HepG2 (cell line): ENCODE measurements around the gene STAT5A. TPM values are rescaled to one million over a fixed set of nuclear protein-coding genes. Genes with fewer than 3 reads are reported as not detected.

Experiments
- ATF7 ChIP-seq, 2 experiments: fragments of 450-650 bp in 1 of 2; sonication (generic) in 1 of 2; formaldehyde crosslinking in 1 of 2; IDR thresholded peaks; 2 replicates each; pipeline versions ENCODE4 v1.4.0 to v1.6.1; 2016 to 2020; ENCODE audit warnings: antibody characterized with exemption in 1 of 2, mild to moderate bottlenecking in 1 of 2, missing genetic modification reagents in 1 of 2
- CEBPZ ChIP-seq: IDR thresholded peaks from 2 replicates; pipeline ENCODE4 v1.6.1; 2012; ENCODE audit warnings: low read length, improper control_type of control experiment
- CENPBD1 ChIP-seq: sonication (generic); formaldehyde crosslinking; IDR thresholded peaks from 2 replicates; pipeline ENCODE4 v1.8.0; 2022; ENCODE audit warnings: missing genetic modification reagents, low read depth, mild to moderate bottlenecking, borderline replicate concordance
- DMAP1 ChIP-seq: IDR thresholded peaks from 2 replicates; pipeline ENCODE4 v1.6.1; 2016
- EED ChIP-seq: sonication (generic); formaldehyde crosslinking; IDR thresholded peaks from 2 replicates; pipeline ENCODE4 v1.5.0; 2020; ENCODE audit warnings: mild to moderate bottlenecking, missing genetic modification reagents
- ELF1 ChIP-seq: sonication (generic); formaldehyde crosslinking; IDR thresholded peaks from 2 replicates; pipeline ENCODE4 v1.4.0; 2020; ENCODE audit warnings: missing genetic modification reagents
- FOXK2 ChIP-seq: fragments of 450-650 bp; IDR thresholded peaks from 2 replicates; pipeline ENCODE4 v1.6.1; 2016
- HOXD1 ChIP-seq: sonication (generic); formaldehyde crosslinking; IDR thresholded peaks from 2 replicates; pipeline ENCODE4 v1.5.0; 2020; ENCODE audit warnings: missing genetic modification reagents
- IRX3 ChIP-seq: sonication (generic); formaldehyde crosslinking; IDR thresholded peaks from 2 replicates; pipeline ENCODE4 v1.8.1; 2023; ENCODE audit warnings: mild to moderate bottlenecking, low read depth, missing genetic modification reagents, borderline replicate concordance
- MAF1 ChIP-seq: sonication (generic); formaldehyde crosslinking; IDR thresholded peaks from 2 replicates; pipeline ENCODE4 v1.5.0; 2020; ENCODE audit warnings: missing genetic modification reagents, borderline replicate concordance
- MATR3 ChIP-seq: sonication (generic); formaldehyde crosslinking; IDR thresholded peaks from 2 replicates; pipeline ENCODE4 v1.4.0; 2020; ENCODE audit warnings: missing genetic modification reagents
- MLLT10 ChIP-seq: sonication (generic); formaldehyde crosslinking; IDR thresholded peaks from 2 replicates; pipeline ENCODE4 v1.4.0; 2020; ENCODE audit warnings: missing genetic modification reagents
- MTF2 ChIP-seq: sonication (generic); formaldehyde crosslinking; IDR thresholded peaks from 2 replicates; pipeline ENCODE4 v1.5.0; 2020; ENCODE audit warnings: missing genetic modification reagents, borderline replicate concordance
- ONECUT2 ChIP-seq: sonication (generic); formaldehyde crosslinking; IDR thresholded peaks from 2 replicates; pipeline ENCODE4 v1.4.0; 2020; ENCODE audit warnings: missing genetic modification reagents
- PHF8 ChIP-seq: sonication (generic); formaldehyde crosslinking; IDR thresholded peaks from 2 replicates; pipeline ENCODE4 v1.5.0; 2020; ENCODE audit warnings: missing genetic modification reagents
- SIX4 ChIP-seq: sonication (generic); formaldehyde crosslinking; IDR thresholded peaks from 2 replicates; pipeline ENCODE4 v1.4.0; 2020; ENCODE audit warnings: missing genetic modification reagents
- SMC3 ChIP-seq: IDR thresholded peaks from 2 replicates; pipeline ENCODE4 v1.6.1; 2011; ENCODE audit warnings: low read length, improper control_type of control experiment
- SP2 ChIP-seq: sonication (generic); formaldehyde crosslinking; IDR thresholded peaks from 2 replicates; pipeline ENCODE4 v1.5.1; 2020; ENCODE audit warnings: mild to moderate bottlenecking, missing genetic modification reagents
- THAP8 ChIP-seq: sonication (generic); formaldehyde crosslinking; IDR thresholded peaks from 2 replicates; pipeline ENCODE4 v1.5.1; 2020; ENCODE audit warnings: missing genetic modification reagents, mild to moderate bottlenecking, borderline replicate concordance
- ZMYM3 ChIP-seq: sonication (generic); formaldehyde crosslinking; IDR thresholded peaks from 2 replicates; pipeline ENCODE4 v1.5.1; 2020; ENCODE audit warnings: mild to moderate bottlenecking, missing genetic modification reagents
- ZNF275 ChIP-seq: sonication (generic); formaldehyde crosslinking; IDR thresholded peaks from 2 replicates; pipeline ENCODE4 v1.8.0; 2022; ENCODE audit warnings: missing genetic modification reagents, mild to moderate bottlenecking, inconsistent platforms, borderline replicate concordance
- ZNF562 ChIP-seq: sonication (generic); formaldehyde crosslinking; IDR thresholded peaks from 2 replicates; pipeline ENCODE4 v1.8.0; 2022; ENCODE audit warnings: missing genetic modification reagents, borderline replicate concordance
- ZNF704 ChIP-seq: sonication (generic); formaldehyde crosslinking; IDR thresholded peaks from 2 replicates; pipeline ENCODE4 v1.8.1; 2023; ENCODE audit warnings: mild to moderate bottlenecking, inconsistent platforms, moderate library complexity, missing genetic modification reagents, borderline replicate concordance
- ZNF746 ChIP-seq: sonication (generic); formaldehyde crosslinking; IDR thresholded peaks from 2 replicates; pipeline ENCODE4 v1.8.0; 2022; ENCODE audit warnings: mild to moderate bottlenecking, missing genetic modification reagents
- polyA plus RNA-seq, 8 experiments: library from polyadenylated mRNA; depleted of rRNA in 3 of 8; stranded (reverse) in 7 of 8; unstranded in 1 of 8; fragments of >200 nt; fragmentation: Illumina TruSeq in 4 of 8; extraction: Trizol in 4 of 8; gene quantifications; 2 replicates each; pipeline versions ENCODE4 v1.2.1 to v1.2.3, GENCODE V29; 2011 to 2016; ENCODE audit warnings: low read depth in 4 of 8, missing spikeins in 1 of 8, mixed read lengths in 1 of 8; ENCODE audit not compliant: insufficient read depth in 1 of 8
- total RNA-seq, 5 experiments: library from RNA; depleted of rRNA; stranded (reverse); fragments of >200 nt; fragmentation: Illumina TruSeq; extraction: Trizol; gene quantifications; 2 replicates each; pipeline ENCODE4 v1.2.3, GENCODE V29; 2016; ENCODE audit warnings: low read depth in 1 of 5

The STAT5A gene
- total and polyA plus RNA-seq, 2 of the 13 experiments (the other 11 are each of a cell fraction or from before 2014, with no cell fraction given) = 1.4 to 4.1 TPM

- TF ChIP-seq ZNF562 (CRISPR knock-in tag) (no peak; the same call in 1 of the 2 replicates), HOXD1 (no peak; the same call in 1 of the 2 replicates), SMC3 (no peak), THAP8 (CRISPR knock-in tag) (no peak), ELF1 (CRISPR knock-in tag) (peak; percentile 71), SP2 (CRISPR knock-in tag) (no peak), ZMYM3 (CRISPR knock-in tag) (peak; percentile 74), CENPBD1 (no peak; the same call in 1 of the 2 replicates), MLLT10 (no peak), ZNF704 (CRISPR knock-in tag) (peak; percentile 62; the same call in 1 of the 2 replicates), CEBPZ (no peak), MTF2 (CRISPR knock-in tag) (peak; percentile 97; the same call in 1 of the 2 replicates), IRX3 (CRISPR knock-in tag) (peak; percentile 74; the same call in 1 of the 2 replicates), MAF1 (0 out of 2 replicates have a peak, but pooled peaks have one; percentile 70), DMAP1 (CRISPR knock-in tag) (peak; percentile 86), EED (no peak), ZNF746 (CRISPR knock-in tag) (peak; percentile 89), PHF8 (CRISPR knock-in tag) (peak; percentile 83), FOXK2 (no peak), ZNF275 (CRISPR knock-in tag) (no peak), ONECUT2 (CRISPR knock-in tag) (peak; percentile 98), ATF7 (IDR thresholded peaks at IDR 0.05) (no peak), ATF7 (CRISPR knock-in tag; IDR thresholded peaks at IDR 0.05) (peak; percentile 41; the same call in 1 of the 2 replicates), SIX4 (CRISPR knock-in tag) (no peak), MATR3 (CRISPR knock-in tag) (no peak)
Observed at GRCh38 chr17:42276609-42277341, 11.5 kb upstream of the STAT5A start (continued).
